Heart left ventricle (tissue), 13 donors: ENCODE results near the gene ADCY9.

Experiments used
- POLR2A ChIP-seq, 2 donors: fragments of 450-650 bp; IDR thresholded peaks; one replicate each; pipeline ENCODE4 v1.6.1; 2017; ENCODE audit warnings: antibody characterized with exemption in 2 of 2, mild to moderate bottlenecking in 2 of 2, moderate library complexity in 2 of 2
- TF ChIP-seq, protein P1 (sequence below), 12 donors: fragments of 200-600 bp; sonication (generic) in 4 of 12; IDR thresholded peaks; one replicate each; pipeline versions ENCODE4 v1.5.0 to v1.8.0; 2018 to 2022; ENCODE audit warnings: antibody characterized with exemption in 12 of 12, mild to moderate bottlenecking in 5 of 12
- donor health status: ischemic (EF 13 %, LVEDD 7.1; RV severe dilation, severe dysfunction).
- donor health status: DM: no; HTN: yes; CAD: no.
- donor health status: DM: no; HTN: no; CAD: no.
- donor health status: ischemic (EF 25% LVEDD 6.9; RV normal size, moderate dysfunction).
- donor health status: ischemic (EF 25% LVEDD 5.7; RV mildly dilated, moderate dysfunction).
- donor health status: ischemic (EF 35%, LVEDD 5.7; RV mildly dilated, moderate dysfunction).
- donor health status: nonischemic (EF 11% LVEDD 7.7; RV severe dilation, severe dysfunction).
- donor health status: DM: yes; HTN: yes; CAD: no.
- donor health status: PGD.
- donor health status: ischemic (EF 29% LVEDD 5.4; RV normal size, mild dysfunction).
- donor health status: nonischemic (EF 23%, LVEDD 6.1; RV moderate dilation, normal function).

DNA sequence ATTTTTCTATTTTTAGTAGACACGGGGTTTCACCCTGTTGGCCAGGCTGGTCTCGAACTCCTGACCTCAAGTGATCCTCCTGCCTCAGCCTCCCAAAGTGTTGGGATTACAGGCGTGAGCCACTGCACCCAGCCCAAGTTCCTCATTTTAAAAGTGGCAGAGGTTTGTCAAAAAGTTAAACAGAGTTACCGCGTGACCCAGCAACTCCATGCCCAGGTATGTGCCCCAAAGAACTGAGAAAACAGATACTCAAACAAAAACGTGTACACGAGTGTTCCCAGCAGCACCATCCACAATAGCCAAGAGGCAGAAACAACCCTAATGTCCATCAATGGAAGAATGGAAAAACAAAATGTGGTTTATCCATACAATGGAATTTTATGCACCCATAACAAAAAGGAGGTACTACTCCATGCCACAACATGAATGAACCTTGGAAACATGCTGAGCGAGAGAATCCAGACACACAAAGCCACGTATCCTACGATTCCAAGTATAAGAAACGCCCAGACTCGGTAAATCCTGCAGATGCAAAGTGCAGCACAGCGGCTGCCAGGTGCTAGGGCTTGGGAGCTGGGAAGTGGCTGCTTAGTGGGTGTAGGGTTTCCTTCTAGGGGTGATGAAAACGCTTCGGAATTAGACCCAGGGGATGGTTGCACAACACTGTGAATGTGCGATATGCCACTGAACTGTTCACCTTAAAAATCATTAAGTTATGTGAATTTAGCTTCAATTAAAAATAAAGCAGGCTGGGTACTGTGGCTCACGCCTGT is 24.8 kb downstream of the ADCY9 start:
- TF ChIP-seq, protein P1, sequence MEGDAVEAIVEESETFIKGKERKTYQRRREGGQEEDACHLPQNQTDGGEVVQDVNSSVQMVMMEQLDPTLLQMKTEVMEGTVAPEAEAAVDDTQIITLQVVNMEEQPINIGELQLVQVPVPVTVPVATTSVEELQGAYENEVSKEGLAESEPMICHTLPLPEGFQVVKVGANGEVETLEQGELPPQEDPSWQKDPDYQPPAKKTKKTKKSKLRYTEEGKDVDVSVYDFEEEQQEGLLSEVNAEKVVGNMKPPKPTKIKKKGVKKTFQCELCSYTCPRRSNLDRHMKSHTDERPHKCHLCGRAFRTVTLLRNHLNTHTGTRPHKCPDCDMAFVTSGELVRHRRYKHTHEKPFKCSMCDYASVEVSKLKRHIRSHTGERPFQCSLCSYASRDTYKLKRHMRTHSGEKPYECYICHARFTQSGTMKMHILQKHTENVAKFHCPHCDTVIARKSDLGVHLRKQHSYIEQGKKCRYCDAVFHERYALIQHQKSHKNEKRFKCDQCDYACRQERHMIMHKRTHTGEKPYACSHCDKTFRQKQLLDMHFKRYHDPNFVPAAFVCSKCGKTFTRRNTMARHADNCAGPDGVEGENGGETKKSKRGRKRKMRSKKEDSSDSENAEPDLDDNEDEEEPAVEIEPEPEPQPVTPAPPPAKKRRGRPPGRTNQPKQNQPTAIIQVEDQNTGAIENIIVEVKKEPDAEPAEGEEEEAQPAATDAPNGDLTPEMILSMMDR (IDR thresholded peaks at IDR 0.05): no peak
- TF ChIP-seq POLR2A (IDR thresholded peaks at IDR 0.05): no peak
